ENCODE measurements around the gene ZNF786.

GRCh38 chr7:149070372-149071125 is 20.0 kb downstream of the ZNF786 start:
- no peak for TF ChIP-seq CTCF (IDR thresholded peaks at IDR 0.05)
- no peak for TF ChIP-seq POLR2A (IDR thresholded peaks at IDR 0.05)
- no peak for TF ChIP-seq EP300 (IDR thresholded peaks at IDR 0.05)

Measured in upper lobe of left lung (tissue), 4 donors.